GM20431 (cell line): ENCODE results near the gene IL1F10.

Experiments
- in situ Hi-C: fragments of 300-500 bp; cut with MseI, MboI; formaldehyde crosslinking; loops from one replicate; pipeline ENCODE4 v1.15.0; 2020; ENCODE audit warnings: low sequenced_read_pairs; ENCODE audit not compliant: unreplicated experiment

IL1F10 gene

GRCh38 chr2:113067681-113068080 is at the start of gene IL1F10:
Gene IL1F10 (plus strand): TSS chr2:113067970. CDS start chr2:113072739, 4,769 bp downstream.
- in situ Hi-C loops: no loop called here

GRCh38 chr2:113018509-113018908 is 49.3 kb upstream of the IL1F10 start:
- in situ Hi-C loops: no loop called here

- in situ Hi-C loops: no loop called here
Measured at GRCh38 chr2:113021312-113021711, 46.5 kb upstream of the IL1F10 start.

- in situ Hi-C loops: no loop called here
Measured at GRCh38 chr2:113024764-113025163, 43.0 kb upstream of the IL1F10 start.

- in situ Hi-C loops: no loop called here
Measured at GRCh38 chr2:113025737-113026136, 42.0 kb upstream of the IL1F10 start.

- in situ Hi-C loops: no loop called here
Measured at GRCh38 chr2:113027691-113028090, 40.1 kb upstream of the IL1F10 start.

GRCh38 chr2:113028112-113028511 is 39.7 kb upstream of the IL1F10 start:
- in situ Hi-C loops: no loop called here

GRCh38 chr2:113032737-113033136 is 35.0 kb upstream of the IL1F10 start:
- in situ Hi-C loops: no loop called here

- in situ Hi-C loops: no loop called here
Measured at GRCh38 chr2:113034016-113034415, 33.8 kb upstream of the IL1F10 start.

- in situ Hi-C loops: no loop called here
Measured at GRCh38 chr2:113036763-113037162, 31.0 kb upstream of the IL1F10 start.

- in situ Hi-C loops: no loop called here
Measured at GRCh38 chr2:113038291-113038690, 29.5 kb upstream of the IL1F10 start.

GRCh38 chr2:113039158-113039557 is 28.6 kb upstream of the IL1F10 start:
- in situ Hi-C loops: no loop called here

- in situ Hi-C loops: no loop called here
Measured at GRCh38 chr2:113039719-113040118, 28.1 kb upstream of the IL1F10 start.

GRCh38 chr2:113041871-113042270 is 25.9 kb upstream of the IL1F10 start:
- in situ Hi-C loops: no loop called here

GRCh38 chr2:113046465-113046864 is 21.3 kb upstream of the IL1F10 start:
- in situ Hi-C loops: no loop called here

GRCh38 chr2:113050921-113051895 is 16.6 kb upstream of the IL1F10 start:
- in situ Hi-C loops: no loop called here

GRCh38 chr2:113052396-113052917 is 15.3 kb upstream of the IL1F10 start, which contains the start of gene IL36B:
Gene IL36B (minus strand): TSS chr2:113052867.
- in situ Hi-C loops: no loop called here

- in situ Hi-C loops: no loop called here
Measured at GRCh38 chr2:113053666-113054065, 14.1 kb upstream of the IL1F10 start.

GRCh38 chr2:113054066-113054465 is 13.7 kb upstream of the IL1F10 start:
- in situ Hi-C loops: no loop called here

GRCh38 chr2:113056521-113056920 is 11.2 kb upstream of the IL1F10 start:
- in situ Hi-C loops: no loop called here

GRCh38 chr2:113057117-113057516 is 10.7 kb upstream of the IL1F10 start:
- in situ Hi-C loops: no loop called here
